ENCODE results near the gene RALGAPB. TPM values are rescaled to one million over a fixed set of nuclear protein-coding genes. Genes with fewer than 3 reads are reported as not detected.

Gene RALGAPB
- total RNA-seq, 4 donors from 2014 or later, result 34.4 to 86.7 (median 44.2) TPM

DNA sequence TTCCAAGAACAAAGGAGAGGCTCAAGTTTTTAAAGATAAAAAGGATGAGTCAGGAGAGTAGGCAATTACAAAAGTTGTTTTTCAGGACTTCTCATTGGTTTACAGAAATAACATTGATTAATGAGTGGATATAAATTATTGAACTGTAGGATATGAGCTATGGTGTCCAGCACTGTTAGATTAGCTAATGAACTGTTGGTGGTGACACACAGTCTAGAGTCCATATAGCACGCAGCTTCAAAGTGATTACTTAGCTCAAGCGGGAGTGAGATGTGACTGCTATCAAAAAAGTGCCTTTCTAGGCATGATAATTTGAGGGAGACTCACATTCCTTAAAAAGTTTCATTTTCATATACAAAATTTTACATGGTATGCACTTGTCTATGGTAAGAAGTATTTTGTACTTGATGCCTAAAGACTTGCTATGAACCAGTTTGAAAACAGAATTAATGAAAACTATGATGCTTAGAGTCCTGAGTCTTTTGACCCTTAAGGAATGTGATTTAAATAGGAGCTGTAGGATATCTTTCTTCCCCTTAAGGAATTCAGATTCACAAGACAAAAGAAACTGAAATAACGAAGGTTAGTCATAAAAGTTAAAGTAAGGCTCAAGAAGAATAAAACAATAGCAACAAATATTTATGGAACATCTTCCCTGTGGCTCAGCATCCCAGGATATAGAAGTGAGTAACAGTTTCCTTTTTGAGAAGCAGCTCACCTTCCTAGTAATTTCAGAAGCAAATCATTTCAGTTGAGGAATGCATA is 86.1 kb downstream of the RALGAPB start:
- Histone ChIP-seq H3K9me3 (no peaks in the 10 kb centered on the region), H3K4me1 (no peaks in the 10 kb centered on the region), H3K36me3 (peaks cover 75% of the 10 kb centered on the region), H3K27me3 (no peaks in the 10 kb centered on the region), H3K27ac (no peak overlapping the region), H3K4me3 (no peak overlapping the region)
- no peak for DNase-seq (ENCODE audit: low spot score in 2 of 2)
- TF ChIP-seq, protein P1, sequence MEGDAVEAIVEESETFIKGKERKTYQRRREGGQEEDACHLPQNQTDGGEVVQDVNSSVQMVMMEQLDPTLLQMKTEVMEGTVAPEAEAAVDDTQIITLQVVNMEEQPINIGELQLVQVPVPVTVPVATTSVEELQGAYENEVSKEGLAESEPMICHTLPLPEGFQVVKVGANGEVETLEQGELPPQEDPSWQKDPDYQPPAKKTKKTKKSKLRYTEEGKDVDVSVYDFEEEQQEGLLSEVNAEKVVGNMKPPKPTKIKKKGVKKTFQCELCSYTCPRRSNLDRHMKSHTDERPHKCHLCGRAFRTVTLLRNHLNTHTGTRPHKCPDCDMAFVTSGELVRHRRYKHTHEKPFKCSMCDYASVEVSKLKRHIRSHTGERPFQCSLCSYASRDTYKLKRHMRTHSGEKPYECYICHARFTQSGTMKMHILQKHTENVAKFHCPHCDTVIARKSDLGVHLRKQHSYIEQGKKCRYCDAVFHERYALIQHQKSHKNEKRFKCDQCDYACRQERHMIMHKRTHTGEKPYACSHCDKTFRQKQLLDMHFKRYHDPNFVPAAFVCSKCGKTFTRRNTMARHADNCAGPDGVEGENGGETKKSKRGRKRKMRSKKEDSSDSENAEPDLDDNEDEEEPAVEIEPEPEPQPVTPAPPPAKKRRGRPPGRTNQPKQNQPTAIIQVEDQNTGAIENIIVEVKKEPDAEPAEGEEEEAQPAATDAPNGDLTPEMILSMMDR (IDR thresholded peaks at IDR 0.05), result no peak
- TF ChIP-seq EP300 (IDR thresholded peaks at IDR 0.05) (no peak), POLR2AphosphoS5 (IDR thresholded peaks at IDR 0.05) (no peak), POLR2A (IDR thresholded peaks at IDR 0.05) (no peak)
- WGBS, result 99% methylated on average over 3 of the region's 3 CpGs

DNA sequence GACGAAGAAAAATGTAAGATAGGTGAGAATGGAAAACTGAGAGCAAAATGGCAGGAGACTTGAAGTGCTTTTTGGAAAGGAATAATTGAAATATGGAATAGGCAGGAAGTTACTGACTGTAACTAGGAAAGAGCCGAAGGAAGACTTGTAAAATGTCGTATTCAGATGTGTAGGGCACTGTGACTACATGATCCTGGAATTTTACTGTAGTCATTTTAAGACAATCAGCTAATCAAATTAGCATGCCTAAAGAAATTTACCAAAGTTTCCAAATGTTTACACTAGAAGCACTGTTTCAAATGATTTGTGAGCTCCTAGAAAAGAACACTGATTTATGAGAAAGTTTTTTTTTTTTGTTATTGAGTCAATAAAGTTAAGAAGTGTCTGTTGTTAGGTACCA is 87.1 kb downstream of the RALGAPB start:
- peaks cover 74% of the 10 kb centered on the region for H3K36me3 ChIP-seq
- TF ChIP-seq POLR2A (IDR thresholded peaks at IDR 0.05) (no peak), EP300 (IDR thresholded peaks at IDR 0.05) (no peak), POLR2AphosphoS5 (IDR thresholded peaks at IDR 0.05) (no peak)
- TF ChIP-seq, protein P1 (IDR thresholded peaks at IDR 0.05), result no peak
- 83% methylated on average over 3 of the region's 3 CpGs for WGBS
- H3K27ac ChIP-seq, result no peak overlapping the region
- H3K4me3 ChIP-seq, result no peak overlapping the region
- no peaks in the 10 kb centered on the region for H3K27me3 ChIP-seq
- H3K4me1 ChIP-seq, result no peaks in the 10 kb centered on the region
- no peak for DNase-seq (ENCODE audit: low spot score in 2 of 2)
- no peaks in the 10 kb centered on the region for H3K9me3 ChIP-seq

DNA sequence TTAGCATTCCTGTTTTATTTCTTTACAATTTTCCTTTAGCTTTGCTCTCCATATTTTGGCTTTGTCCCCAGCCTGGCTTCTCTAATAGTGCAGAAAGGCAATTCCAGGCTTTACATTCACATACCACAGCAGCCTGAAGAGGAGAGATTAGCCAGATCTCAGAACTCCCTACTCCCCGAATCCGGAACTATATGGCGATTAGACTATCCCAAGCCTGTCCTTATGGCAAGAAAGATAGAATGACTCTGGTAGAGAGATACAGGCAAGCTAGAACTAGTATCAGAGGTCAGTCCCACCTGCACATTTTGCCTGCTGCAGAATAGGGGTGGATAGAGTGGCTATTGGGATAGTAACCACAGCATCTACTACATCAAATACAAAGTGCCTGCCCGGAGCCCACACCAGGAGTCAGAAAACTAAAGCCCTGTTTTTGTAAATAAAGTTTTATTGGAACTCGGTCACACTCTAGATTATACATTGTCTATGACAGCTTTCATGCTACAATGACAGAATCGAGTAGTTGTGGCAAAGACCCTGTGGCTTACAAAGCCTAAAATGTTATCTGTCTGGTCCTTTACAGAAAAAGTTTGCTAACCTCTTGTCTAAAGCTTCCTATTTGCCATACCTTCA is 91.3 kb downstream of the RALGAPB start:
- 97% methylated on average over 6 of the region's 6 CpGs for WGBS
- no peaks in the 10 kb centered on the region for H3K9me3 ChIP-seq
- TF ChIP-seq EP300 (IDR thresholded peaks at IDR 0.05) (no peak), POLR2A (IDR thresholded peaks at IDR 0.05) (no peak), POLR2AphosphoS5 (IDR thresholded peaks at IDR 0.05) (no peak)
- TF ChIP-seq, protein P1 (IDR thresholded peaks at IDR 0.05), result no peak
- H3K27me3 ChIP-seq, result no peaks in the 10 kb centered on the region
- H3K4me3 ChIP-seq, result no peak overlapping the region
- peaks cover 75% of the 10 kb centered on the region for H3K36me3 ChIP-seq
- no peak overlapping the region for H3K27ac ChIP-seq
- no peak for DNase-seq (ENCODE audit: low spot score in 2 of 2)
- H3K4me1 ChIP-seq, result no peaks in the 10 kb centered on the region

DNA sequence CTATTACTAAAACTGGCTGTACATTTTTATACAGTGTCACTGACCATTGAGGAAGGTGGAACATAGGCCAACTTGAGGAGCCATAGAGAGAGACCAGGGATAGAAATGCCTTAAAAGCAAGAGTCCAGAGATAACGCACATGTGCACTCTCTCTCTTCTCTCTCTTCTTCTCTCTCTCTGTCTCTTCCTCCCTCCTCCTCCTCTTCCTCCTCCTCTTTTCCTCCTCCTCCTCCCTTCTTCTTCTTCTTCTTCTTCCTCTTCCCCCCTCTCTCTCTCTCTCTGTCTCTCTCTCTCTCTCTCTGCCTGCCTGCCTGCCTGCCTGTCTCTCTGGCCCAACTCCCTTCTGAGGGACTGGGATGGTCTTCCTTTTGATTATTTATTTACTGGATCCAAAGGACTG is 92.0 kb downstream of the RALGAPB start:
- Histone ChIP-seq H3K27ac (no peak overlapping the region), H3K4me3 (no peak overlapping the region), H3K27me3 (no peaks in the 10 kb centered on the region), H3K9me3 (no peaks in the 10 kb centered on the region), H3K36me3 (peaks cover 75% of the 10 kb centered on the region), H3K4me1 (no peaks in the 10 kb centered on the region)
- TF ChIP-seq POLR2AphosphoS5 (IDR thresholded peaks at IDR 0.05) (no peak), POLR2A (IDR thresholded peaks at IDR 0.05) (no peak)
- TF ChIP-seq, protein P1 (IDR thresholded peaks at IDR 0.05), result no peak
- WGBS, result 100% methylated on average over 1 of the region's 1 CpG
- no peak for DNase-seq (ENCODE audit: low spot score in 2 of 2)

DNA sequence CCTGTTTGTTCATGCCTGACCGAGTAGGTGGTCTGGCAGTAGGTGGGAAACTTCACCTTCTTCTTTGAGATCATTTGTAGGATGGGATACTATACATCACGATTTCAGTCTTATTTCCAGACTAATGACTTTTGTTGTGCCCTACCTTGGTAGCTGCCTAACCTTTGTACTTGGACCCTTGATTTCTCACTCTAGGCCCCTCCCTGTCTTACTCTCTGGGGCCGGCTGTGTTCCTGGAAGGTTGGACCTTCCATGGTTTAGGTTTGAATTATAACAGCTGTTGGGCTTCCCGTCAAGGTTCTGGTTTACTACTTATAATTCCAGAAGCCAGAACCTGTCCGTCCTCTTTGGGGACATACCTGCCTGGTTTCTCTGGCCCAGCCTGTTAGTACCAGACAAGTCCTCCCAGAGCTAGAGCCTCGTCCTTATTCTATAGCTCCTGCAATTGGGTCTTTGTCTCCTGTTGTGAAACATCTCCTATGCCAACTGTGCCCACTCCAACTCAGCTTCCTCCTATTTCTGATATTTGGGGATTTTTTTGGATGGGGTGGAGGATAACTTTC is 93.5 kb downstream of the RALGAPB start:
- Histone ChIP-seq H3K4me1 (peaks cover 3% of the 10 kb centered on the region), H3K27ac (no peak overlapping the region), H3K4me3 (no peak overlapping the region), H3K36me3 (peaks cover 77% of the 10 kb centered on the region), H3K9me3 (no peaks in the 10 kb centered on the region), H3K27me3 (no peaks in the 10 kb centered on the region)
- no peak for TF ChIP-seq POLR2AphosphoS5 (IDR thresholded peaks at IDR 0.05)
- TF ChIP-seq, protein P1 (IDR thresholded peaks at IDR 0.05), result no peak
- no peak for TF ChIP-seq POLR2A (IDR thresholded peaks at IDR 0.05)
- no peak for TF ChIP-seq EP300 (IDR thresholded peaks at IDR 0.05)
- 86% methylated on average over 6 of the region's 6 CpGs for WGBS
- DNase-seq (ENCODE audit: low spot score in 2 of 2), result no peak

Measured in suprapubic skin (tissue), 4 donors.